Sigmoid colon (tissue), 7 donors: ENCODE results near the gene TMEM132D. TPM values are rescaled to one million over a fixed set of nuclear protein-coding genes. Genes with fewer than 3 reads are reported as not detected.

Experiments used
- DNase-seq: peaks from one replicate; pipeline ENCODE4 v3.0.0-alpha.2; 2019
- H3K27ac ChIP-seq, 4 donors: fragments of 200-600 bp; sonication (generic); one replicate each; pipeline ENCODE4 v1.5.1; 2016 to 2019; ENCODE audit warnings: mild to moderate bottlenecking in 1 of 4
- H3K27me3 ChIP-seq, 3 donors: fragments of 200-600 bp; sonication (generic); one replicate each; pipeline ENCODE4 v1.5.1; 2019; ENCODE audit warnings: mild to moderate bottlenecking in 1 of 3
- H3K36me3 ChIP-seq, 4 donors: fragments of 200-600 bp; sonication (generic); one replicate each; pipeline ENCODE4 v1.5.1; 2016 to 2019
- H3K4me1 ChIP-seq, 4 donors: fragments of 200-600 bp; sonication (generic); one replicate each; pipeline ENCODE4 v1.5.1; 2017 to 2019
- H3K4me3 ChIP-seq, 4 donors: fragments of 200-600 bp; sonication (generic); one replicate each; pipeline ENCODE4 v1.5.1; 2017 to 2019; ENCODE audit warnings: mild to moderate bottlenecking in 2 of 4, moderate library complexity in 1 of 4
- H3K9me3 ChIP-seq, 4 donors: fragments of 200-600 bp in 3 of 4; sonication (generic) in 3 of 4; one replicate each; pipeline versions ENCODE4 v1.5.1 to v1.6.1; 2013 to 2019
- EP300 ChIP-seq, 4 donors: sonication (generic); formaldehyde crosslinking; IDR thresholded peaks; one replicate each; pipeline ENCODE4 v1.6.1; 2017; ENCODE audit warnings: antibody characterized with exemption in 4 of 4
- POLR2A ChIP-seq, 2 donors: fragments of 450-650 bp; IDR thresholded peaks; one replicate each; pipeline ENCODE4 v1.6.1; 2016; ENCODE audit warnings: antibody characterized with exemption in 2 of 2, mild to moderate bottlenecking in 2 of 2, moderate library complexity in 2 of 2
- POLR2AphosphoS5 ChIP-seq, 4 donors: sonication (generic); formaldehyde crosslinking; IDR thresholded peaks; one replicate each; pipeline ENCODE4 v1.6.1; 2017; ENCODE audit warnings: antibody characterized with exemption in 4 of 4
- WGBS, 2 donors: extraction: QIAGEN DNeasy Blood & Tissue Kit; methylation state at CpG; one replicate each; pipeline ENCODE4 v1.1.7; 2013; 5-methylcytosine and 5-hydroxymethylcytosine counted together
- intact Hi-C: fragments of 100-400 bp; cut with DNase I; formaldehyde crosslinking; loops from one replicate; pipeline ENCODE4 v1.15.1; 2023
- polyA plus RNA-seq, 3 donors: library from polyadenylated mRNA; stranded (reverse); fragments of 200-250 nt; gene quantifications; one replicate each; pipeline ENCODE4 v1.2.3, GENCODE V29; 2013
- total RNA-seq, 4 donors: library from RNA; depleted of rRNA; stranded (reverse); fragments of >200 nt; gene quantifications; one replicate each; pipeline ENCODE4 v1.1.0, GENCODE V29; 2016
- TF ChIP-seq, protein P1 (sequence below), 4 experiments: fragments of 450-650 bp in 3 of 4; fragments of 200-600 bp in 1 of 4; IDR thresholded peaks; one replicate each; pipeline ENCODE4 v1.5.1; 2016 to 2019; ENCODE audit warnings: antibody characterized with exemption in 4 of 4, mild to moderate bottlenecking in 3 of 4, moderate library complexity in 2 of 4
- donor health status: healthy with polysubstance abuse.
- donor health status: Bipolar disorder and iron deficiency.
- donor health status: healthy.

TMEM132D gene
- total and polyA plus RNA-seq, 7 donors, result under 0.01 to 0.03 (median under 0.01) TPM; not detected in 3

- Histone ChIP-seq H3K9me3 (peaks cover 0 to 5% (median 0%) of the 10 kb centered on the region in 4 donors), H3K27me3 (no peaks in the 10 kb centered on the region), H3K27ac (no peak overlapping the region), H3K4me1 (no peaks in the 10 kb centered on the region), H3K4me3 (no peak overlapping the region), H3K36me3 (no peaks in the 10 kb centered on the region)
- DNase-seq, result no peak
- no peak for TF ChIP-seq POLR2A (IDR thresholded peaks at IDR 0.05)
- no peak for TF ChIP-seq EP300 (IDR thresholded peaks at IDR 0.05)
- TF ChIP-seq, protein P1, sequence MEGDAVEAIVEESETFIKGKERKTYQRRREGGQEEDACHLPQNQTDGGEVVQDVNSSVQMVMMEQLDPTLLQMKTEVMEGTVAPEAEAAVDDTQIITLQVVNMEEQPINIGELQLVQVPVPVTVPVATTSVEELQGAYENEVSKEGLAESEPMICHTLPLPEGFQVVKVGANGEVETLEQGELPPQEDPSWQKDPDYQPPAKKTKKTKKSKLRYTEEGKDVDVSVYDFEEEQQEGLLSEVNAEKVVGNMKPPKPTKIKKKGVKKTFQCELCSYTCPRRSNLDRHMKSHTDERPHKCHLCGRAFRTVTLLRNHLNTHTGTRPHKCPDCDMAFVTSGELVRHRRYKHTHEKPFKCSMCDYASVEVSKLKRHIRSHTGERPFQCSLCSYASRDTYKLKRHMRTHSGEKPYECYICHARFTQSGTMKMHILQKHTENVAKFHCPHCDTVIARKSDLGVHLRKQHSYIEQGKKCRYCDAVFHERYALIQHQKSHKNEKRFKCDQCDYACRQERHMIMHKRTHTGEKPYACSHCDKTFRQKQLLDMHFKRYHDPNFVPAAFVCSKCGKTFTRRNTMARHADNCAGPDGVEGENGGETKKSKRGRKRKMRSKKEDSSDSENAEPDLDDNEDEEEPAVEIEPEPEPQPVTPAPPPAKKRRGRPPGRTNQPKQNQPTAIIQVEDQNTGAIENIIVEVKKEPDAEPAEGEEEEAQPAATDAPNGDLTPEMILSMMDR (IDR thresholded peaks at IDR 0.05), result no peak
- TF ChIP-seq POLR2AphosphoS5 (IDR thresholded peaks at IDR 0.05), result no peak
- 59 to 62% methylated on average over 4 of the region's 4 CpGs for WGBS, 2 donors
- intact Hi-C loops, result no loop called here
These were observed 591.8 kb downstream of the TMEM132D start for GRCh38 chr12:129312048-129312447.

DNA sequence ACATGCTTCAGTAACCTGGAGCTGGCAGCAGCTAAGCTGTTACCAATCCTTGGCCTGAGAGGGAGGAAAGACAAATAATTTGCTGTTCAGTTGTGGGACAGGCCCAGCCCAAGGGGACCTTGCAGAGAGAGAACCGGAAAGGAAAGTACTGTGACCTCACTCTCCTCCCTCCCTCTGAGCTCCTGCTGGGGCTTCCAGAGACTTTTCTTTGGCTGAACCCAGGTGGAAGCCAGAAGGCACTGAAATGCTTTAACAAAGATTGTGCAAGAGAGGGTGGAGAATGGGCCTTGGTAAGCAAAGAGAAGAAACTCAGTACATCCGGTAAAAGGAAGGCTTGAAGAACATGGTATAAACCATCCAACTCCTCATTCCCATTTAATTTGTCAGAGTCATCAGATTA, 593.5 kb downstream of the TMEM132D start:
- WGBS, 2 donors, result 79 to 85% methylated on average over 2 of the region's 2 CpGs
- H3K27me3 ChIP-seq, result no peaks in the 10 kb centered on the region
- intact Hi-C loops, result no loop called here
- no peak for DNase-seq
- no peak overlapping the region for H3K4me3 ChIP-seq
- no peaks in the 10 kb centered on the region for H3K36me3 ChIP-seq
- no peaks in the 10 kb centered on the region for H3K4me1 ChIP-seq
- TF ChIP-seq POLR2AphosphoS5 (IDR thresholded peaks at IDR 0.05) (no peak), EP300 (IDR thresholded peaks at IDR 0.05) (no peak), POLR2A (IDR thresholded peaks at IDR 0.05) (no peak)
- TF ChIP-seq, protein P1 (IDR thresholded peaks at IDR 0.05), result no peak
- H3K9me3 ChIP-seq, result peaks cover 0 to 5% (median 0%) of the 10 kb centered on the region in 4 donors
- H3K27ac ChIP-seq, result no peak overlapping the region

DNA sequence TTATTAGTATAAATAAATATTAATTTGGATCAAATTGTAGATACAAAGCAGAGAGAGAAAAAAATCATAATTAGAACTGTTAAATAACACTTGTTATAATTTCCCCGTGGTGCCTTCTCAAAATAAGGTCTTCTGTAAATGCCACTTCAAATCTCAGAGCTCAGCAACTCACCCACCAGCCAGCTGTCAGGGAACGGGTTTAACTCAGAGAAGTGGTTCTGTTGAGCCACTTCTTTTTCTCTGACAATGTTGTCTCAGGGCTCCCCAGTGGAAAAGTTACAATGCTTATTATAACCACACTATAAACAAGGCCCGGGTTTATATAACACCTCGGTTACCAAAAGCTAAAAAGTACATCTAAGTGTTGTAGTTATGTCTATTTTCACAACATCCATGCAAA, 598.0 kb downstream of the TMEM132D start:
- intact Hi-C loops, result no loop called here
- Histone ChIP-seq H3K27ac (no peak overlapping the region), H3K36me3 (no peaks in the 10 kb centered on the region), H3K4me3 (no peak overlapping the region), H3K27me3 (no peaks in the 10 kb centered on the region), H3K4me1 (no peaks in the 10 kb centered on the region), H3K9me3 (no peaks in the 10 kb centered on the region)
- no peak for DNase-seq
- TF ChIP-seq POLR2A (IDR thresholded peaks at IDR 0.05) (no peak), EP300 (IDR thresholded peaks at IDR 0.05) (no peak), POLR2AphosphoS5 (IDR thresholded peaks at IDR 0.05) (no peak)
- TF ChIP-seq, protein P1 (IDR thresholded peaks at IDR 0.05), result no peak
- WGBS, 2 donors, result 79% methylated on average over 4 of the region's 4 CpGs

DNA sequence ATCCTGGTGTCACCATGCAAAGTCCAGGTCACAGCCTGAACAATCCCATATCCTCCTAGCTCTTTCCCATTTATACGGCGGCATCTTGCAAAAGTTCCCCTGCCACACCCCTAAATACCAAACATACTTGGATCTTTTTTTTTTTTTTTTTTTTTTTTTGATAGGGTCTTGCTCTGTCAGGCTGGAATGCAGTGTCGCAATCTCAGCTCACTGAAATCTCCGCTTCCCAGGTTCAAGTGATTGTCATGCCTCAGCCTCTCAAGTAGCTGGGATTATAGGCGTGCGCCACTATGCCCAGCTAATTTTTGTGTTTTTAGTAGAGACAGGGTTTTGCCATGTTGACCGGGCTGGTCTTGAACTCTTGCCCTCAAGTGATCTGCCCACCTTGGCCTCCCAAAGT, 599.3 kb downstream of the TMEM132D start:
- Histone ChIP-seq H3K4me3 (no peak overlapping the region), H3K36me3 (no peaks in the 10 kb centered on the region), H3K27ac (no peak overlapping the region), H3K4me1 (no peaks in the 10 kb centered on the region), H3K9me3 (no peaks in the 10 kb centered on the region), H3K27me3 (no peaks in the 10 kb centered on the region)
- 84 to 93% methylated on average over 7 of the region's 7 CpGs for WGBS, 2 donors
- no peak for DNase-seq
- no peak for TF ChIP-seq POLR2A (IDR thresholded peaks at IDR 0.05)
- TF ChIP-seq EP300 (IDR thresholded peaks at IDR 0.05), result no peak
- no peak for TF ChIP-seq POLR2AphosphoS5 (IDR thresholded peaks at IDR 0.05)
- TF ChIP-seq, protein P1 (IDR thresholded peaks at IDR 0.05), result no peak
- intact Hi-C loops, result no loop called here

DNA sequence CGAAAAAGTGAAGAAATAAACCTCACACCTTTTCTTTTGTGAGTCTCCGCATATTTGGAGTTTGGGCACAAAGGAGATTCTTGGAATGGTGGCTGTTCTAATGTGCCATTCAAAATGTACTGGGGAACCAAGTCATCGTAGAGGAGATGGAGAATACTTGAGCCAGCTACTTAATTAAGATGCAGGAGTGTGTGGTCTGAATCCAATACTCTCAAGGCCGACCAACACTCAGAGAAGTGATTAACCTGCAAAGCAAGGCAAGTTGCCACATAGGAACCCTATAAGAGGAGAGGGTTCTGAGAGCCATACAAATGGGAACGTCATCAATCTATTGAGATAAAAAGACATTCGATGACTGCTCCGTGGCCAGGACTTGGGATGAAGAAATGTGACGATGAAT, 603.8 kb downstream of the TMEM132D start:
- Histone ChIP-seq H3K27me3 (no peaks in the 10 kb centered on the region), H3K9me3 (no peaks in the 10 kb centered on the region), H3K27ac (no peak overlapping the region), H3K4me1 (no peaks in the 10 kb centered on the region), H3K36me3 (no peaks in the 10 kb centered on the region), H3K4me3 (no peak overlapping the region)
- intact Hi-C loops, result no loop called here
- TF ChIP-seq EP300 (IDR thresholded peaks at IDR 0.05) (no peak), POLR2A (IDR thresholded peaks at IDR 0.05) (no peak), POLR2AphosphoS5 (IDR thresholded peaks at IDR 0.05) (no peak)
- TF ChIP-seq, protein P1 (IDR thresholded peaks at IDR 0.05), result no peak
- 93% methylated on average over 8 of the region's 8 CpGs for WGBS, 2 donors
- no peak for DNase-seq
